ENCODE measurements around the gene OSCP1. TPM values are rescaled to one million over a fixed set of nuclear protein-coding genes. Genes with fewer than 3 reads are reported as not detected.

Gene OSCP1
- total and polyA plus RNA-seq, 2 experiments from 2014 or later: 2.2 to 2.6 TPM

- TF ChIP-seq ZNF462 (CRISPR knock-in tag; IDR thresholded peaks at IDR 0.05): no peak
- TF ChIP-seq REST (IDR thresholded peaks at IDR 0.05; ENCODE audit: unreplicated experiment): no peak
- no peak for TF ChIP-seq EZH2 (IDR thresholded peaks at IDR 0.05; ENCODE audit: low read depth, unreplicated experiment)
- no peak for TF ChIP-seq ETS1 (IDR thresholded peaks at IDR 0.05)
These were observed 13.2 kb upstream of the OSCP1 start (continued) for GRCh38 chr1:36463463-36463802.

- DNase-seq (ENCODE audit: low spot score) (no peak), ATAC-seq (no peak)
- no peak overlapping the region for H3K27ac ChIP-seq (ENCODE audit: low read depth)
- no peaks in the 10 kb centered on the region for H3K9me3 Mint-ChIP-seq
- peaks cover 4% of the 10 kb centered on the region for H3F3A ChIP-seq (replicated peaks; ENCODE audit: low read depth)
- H3K27me3 Mint-ChIP-seq (ENCODE audit: insufficient read depth, low read depth, poor library complexity): peaks cover 5% of the 10 kb centered on the region
- no peaks in the 10 kb centered on the region for H3K4me1 ChIP-seq (ENCODE audit: insufficient read depth)
- H3K4me2 ChIP-seq: no peak overlapping the region
- H3K4me1 Mint-ChIP-seq: peaks cover 6% of the 10 kb centered on the region; the same call in 2 of the 3 replicates
- H3K9me2 ChIP-seq (ENCODE audit: insufficient read depth): no peaks in the 10 kb centered on the region
- H3K4me3 ChIP-seq: no peak overlapping the region
- H2AFZ ChIP-seq: no peak overlapping the region
- peaks cover 7% of the 10 kb centered on the region; the same call in 1 of the 2 replicates for H3K79me2 ChIP-seq (replicated peaks; ENCODE audit: insufficient read depth)
- no peak overlapping the region for H3K4me3 Mint-ChIP-seq
- peaks cover 28% of the 10 kb centered on the region for H3K36me3 ChIP-seq (ENCODE audit: insufficient read depth)
- H3K27me3 ChIP-seq (ENCODE audit: insufficient read depth): no peaks in the 10 kb centered on the region
- no peak overlapping the region for H3K27ac Mint-ChIP-seq
- peaks cover 5% of the 10 kb centered on the region for H4K20me1 ChIP-seq (replicated peaks; ENCODE audit: insufficient read depth)
- H3K36me3 Mint-ChIP-seq (ENCODE audit: low read depth): peaks cover 75% of the 10 kb centered on the region
- no peak for TF ChIP-seq ZNF114 (CRISPR knock-in tag; IDR thresholded peaks at IDR 0.05)
- TF ChIP-seq CREB1 (CRISPR knock-in tag; IDR thresholded peaks at IDR 0.05; ENCODE audit: low read depth): no peak
- no peak for TF ChIP-seq EZH2phosphoT487 (IDR thresholded peaks at IDR 0.05; ENCODE audit: unreplicated experiment)
- no peak for TF ChIP-seq REST (IDR thresholded peaks at IDR 0.05; ENCODE audit: unreplicated experiment)
These were observed 8.7 kb upstream of the OSCP1 start for GRCh38 chr1:36458910-36459309.
